ENCODE results near the gene RPH3AL.

Gene RPH3AL

DNA sequence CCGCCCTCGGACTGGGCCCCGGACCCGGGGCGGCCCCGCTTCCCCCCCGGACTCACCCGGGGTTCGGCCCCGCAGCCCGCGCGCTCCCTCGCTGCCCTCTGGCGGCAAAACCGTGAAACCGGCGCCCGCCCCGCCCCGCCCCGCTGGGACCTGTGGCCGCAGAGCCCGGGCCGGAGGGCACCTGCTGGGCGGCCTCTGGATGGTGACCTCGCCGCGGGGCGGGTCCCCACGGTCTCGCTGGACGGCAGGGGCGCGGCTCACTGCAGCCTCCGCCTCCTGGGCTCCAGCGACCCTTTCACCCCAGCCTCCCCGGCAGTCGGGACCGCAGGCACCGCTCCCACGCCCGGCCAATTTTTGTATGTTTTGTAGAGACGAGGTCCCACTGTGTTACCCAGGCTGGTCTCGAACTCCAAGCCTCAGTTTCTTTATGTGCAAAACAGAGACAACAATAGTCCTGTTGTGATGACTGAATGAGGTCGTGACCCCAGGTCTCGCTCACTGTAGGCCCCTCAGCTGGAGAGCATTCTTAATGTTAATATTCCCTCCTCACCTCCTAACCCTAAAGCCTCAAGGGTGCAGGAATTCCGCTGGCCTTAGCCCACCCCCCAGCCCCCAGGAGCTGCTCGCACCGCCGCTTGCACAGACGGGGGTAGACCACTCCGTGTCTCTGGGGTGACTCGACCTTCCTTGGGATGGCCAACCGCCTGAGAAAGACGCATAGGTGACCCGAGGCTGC is 33.7 kb upstream of the RPH3AL start (continued):
- TF ChIP-seq ZSCAN18 (tag by site-specific recombination; IDR thresholded peaks at IDR 0.05), result no peak
- no peak for TF ChIP-seq ZNF416 (tag by site-specific recombination; IDR thresholded peaks at IDR 0.05)
- TF ChIP-seq HOXD13 (CRISPR knock-in tag; IDR thresholded peaks at IDR 0.05; ENCODE audit: borderline replicate concordance), result no peak
- TF ChIP-seq TCF7L2 (IDR thresholded peaks at IDR 0.05; ENCODE audit: borderline replicate concordance, low read depth, low read length), result no peak
- TF ChIP-seq OVOL3 (tag by site-specific recombination; IDR thresholded peaks at IDR 0.05), result no peak
- TF ChIP-seq ZNF138 (tag by site-specific recombination; IDR thresholded peaks at IDR 0.05; ENCODE audit: borderline replicate concordance), result no peak
- TF ChIP-seq ZNF404 (tag by site-specific recombination; IDR thresholded peaks at IDR 0.05), result no peak
- TF ChIP-seq ZNF623 (tag by site-specific recombination; IDR thresholded peaks at IDR 0.05), result no peak
- TF ChIP-seq ZBTB44 (tag by site-specific recombination; IDR thresholded peaks at IDR 0.05), result no peak
- 0 out of 2 replicates have a peak, but pooled peaks have one; percentile 20 for TF ChIP-seq IKZF3 (tag by site-specific recombination; IDR thresholded peaks at IDR 0.05)
- no peak for TF ChIP-seq ZNF239 (tag by site-specific recombination; IDR thresholded peaks at IDR 0.05)
- TF ChIP-seq, protein P1, sequence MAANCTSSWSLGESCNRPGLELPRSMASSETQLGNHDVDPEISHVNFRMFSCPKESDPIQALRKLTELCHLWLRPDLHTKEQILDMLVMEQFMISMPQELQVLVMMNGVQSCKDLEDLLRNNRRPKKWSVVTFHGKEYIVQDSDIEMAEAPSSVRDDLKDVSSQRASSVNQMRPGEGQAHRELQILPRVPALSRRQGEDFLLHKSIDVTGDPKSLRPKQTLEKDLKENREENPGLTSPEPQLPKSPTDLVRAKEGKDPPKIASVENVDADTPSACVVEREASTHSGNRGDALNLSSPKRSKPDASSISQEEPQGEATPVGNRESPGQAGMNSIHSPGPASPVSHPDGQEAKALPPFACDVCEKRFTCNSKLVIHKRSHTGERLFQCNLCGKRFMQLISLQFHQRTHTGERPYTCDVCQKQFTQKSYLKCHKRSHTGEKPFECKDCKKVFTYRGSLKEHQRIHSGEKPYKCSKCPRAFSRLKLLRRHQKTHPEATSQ (tag by site-specific recombination; IDR thresholded peaks at IDR 0.05), result no peak
- no peak for TF ChIP-seq ZNF112 (tag by site-specific recombination; IDR thresholded peaks at IDR 0.05)
- no peak for TF ChIP-seq ZNF785 (tag by site-specific recombination; IDR thresholded peaks at IDR 0.05)
- no peak for TF ChIP-seq KLF8 (tag by site-specific recombination; IDR thresholded peaks at IDR 0.05)
- no peak for TF ChIP-seq ZSCAN16 (tag by site-specific recombination; IDR thresholded peaks at IDR 0.05)
- no peak for TF ChIP-seq ZNF211 (tag by site-specific recombination; IDR thresholded peaks at IDR 0.05; ENCODE audit: low read depth)
- no peak for TF ChIP-seq ZNF26 (tag by site-specific recombination; IDR thresholded peaks at IDR 0.05)
- TF ChIP-seq, protein P2, sequence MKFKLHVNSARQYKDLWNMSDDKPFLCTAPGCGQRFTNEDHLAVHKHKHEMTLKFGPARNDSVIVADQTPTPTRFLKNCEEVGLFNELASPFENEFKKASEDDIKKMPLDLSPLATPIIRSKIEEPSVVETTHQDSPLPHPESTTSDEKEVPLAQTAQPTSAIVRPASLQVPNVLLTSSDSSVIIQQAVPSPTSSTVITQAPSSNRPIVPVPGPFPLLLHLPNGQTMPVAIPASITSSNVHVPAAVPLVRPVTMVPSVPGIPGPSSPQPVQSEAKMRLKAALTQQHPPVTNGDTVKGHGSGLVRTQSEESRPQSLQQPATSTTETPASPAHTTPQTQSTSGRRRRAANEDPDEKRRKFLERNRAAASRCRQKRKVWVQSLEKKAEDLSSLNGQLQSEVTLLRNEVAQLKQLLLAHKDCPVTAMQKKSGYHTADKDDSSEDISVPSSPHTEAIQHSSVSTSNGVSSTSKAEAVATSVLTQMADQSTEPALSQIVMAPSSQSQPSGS (tag by site-specific recombination; IDR thresholded peaks at IDR 0.05; ENCODE audit: low read depth), result no peak
- no peak for TF ChIP-seq ZBTB1 (tag by site-specific recombination; IDR thresholded peaks at IDR 0.05)
- no peak for TF ChIP-seq ZNF629 (tag by site-specific recombination; IDR thresholded peaks at IDR 0.05)
- TF ChIP-seq ZNF426 (tag by site-specific recombination; IDR thresholded peaks at IDR 0.05), result no peak
- TF ChIP-seq ZNF133 (tag by site-specific recombination; IDR thresholded peaks at IDR 0.05), result no peak
- TF ChIP-seq ZNF48 (tag by site-specific recombination; IDR thresholded peaks at IDR 0.05), result no peak
- no peak for TF ChIP-seq ZNF2 (tag by site-specific recombination; IDR thresholded peaks at IDR 0.05)
- TF ChIP-seq ZNF658 (tag by site-specific recombination; IDR thresholded peaks at IDR 0.05), result no peak
- TF ChIP-seq ZFP3 (tag by site-specific recombination; IDR thresholded peaks at IDR 0.05; ENCODE audit: low read depth), result no peak
- no peak for TF ChIP-seq ZNF280C (tag by site-specific recombination; IDR thresholded peaks at IDR 0.05)
- TF ChIP-seq BCL6B (tag by site-specific recombination; IDR thresholded peaks at IDR 0.05), result no peak
- TF ChIP-seq KLF16 (tag by site-specific recombination; IDR thresholded peaks at IDR 0.05), result no peak
